HG02870 (cell line): ENCODE results near the gene FLYWCH2.

Experiments
- ATAC-seq: cut with Tn5 transposase; IDR thresholded peaks from one replicate; pipeline ENCODE4 v1.9.1; 2021; ENCODE audit warnings: mild to moderate bottlenecking, moderate library complexity; ENCODE audit not compliant: unreplicated experiment

FLYWCH2 gene

GRCh38 chr16:2882650-2883457 is at the start of gene FLYWCH2:
TSS of gene FLYWCH2 (plus strand) at chr16:2883215. CDS start at chr16:2896450, 13,235 bp downstream.
- peak; percentile 91 for ATAC-seq

GRCh38 chr16:2833776-2834175 is 49.2 kb upstream of the FLYWCH2 start:
- ATAC-seq = no peak

GRCh38 chr16:2834968-2835367 is 48.0 kb upstream of the FLYWCH2 start:
- ATAC-seq = no peak

GRCh38 chr16:2835638-2836493 is 47.1 kb upstream of the FLYWCH2 start:
- ATAC-seq = no peak

- ATAC-seq = no peak
Observed at GRCh38 chr16:2836646-2837508, 46.1 kb upstream of the FLYWCH2 start.

GRCh38 chr16:2838928-2839327 is 44.1 kb upstream of the FLYWCH2 start:
- ATAC-seq = no peak

- no peak for ATAC-seq
Observed at GRCh38 chr16:2839650-2840450, 43.2 kb upstream of the FLYWCH2 start.

- ATAC-seq = no peak
Observed at GRCh38 chr16:2840914-2841313, 42.1 kb upstream of the FLYWCH2 start.

GRCh38 chr16:2841606-2842339 is 41.2 kb upstream of the FLYWCH2 start:
- ATAC-seq = no peak

GRCh38 chr16:2842340-2843000 is 40.5 kb upstream of the FLYWCH2 start:
- no peak for ATAC-seq

GRCh38 chr16:2843526-2843925 is 39.5 kb upstream of the FLYWCH2 start:
- no peak for ATAC-seq

GRCh38 chr16:2845116-2845515 is 37.9 kb upstream of the FLYWCH2 start:
- no peak for ATAC-seq

GRCh38 chr16:2846511-2847310 is 36.3 kb upstream of the FLYWCH2 start:
- no peak for ATAC-seq

GRCh38 chr16:2848933-2849725 is 33.9 kb upstream of the FLYWCH2 start:
- no peak for ATAC-seq

GRCh38 chr16:2852003-2852730 is 30.8 kb upstream of the FLYWCH2 start:
- no peak for ATAC-seq

- no peak for ATAC-seq
Observed at GRCh38 chr16:2852731-2853507, 30.1 kb upstream of the FLYWCH2 start.
